RCC 7860 (cell line): ENCODE measurements around the gene CENPQ.
A peak's percentile ranks its signal among the peaks of the same experiment; 100 is the strongest.

Experiments used
- DNase-seq: peaks from one replicate; pipeline ENCODE4 v3.0.0-alpha.2; 2015; ENCODE audit warnings: low spot score
- FAIRE-seq: peaks from 2 replicates; lab custom pipeline; 2012; peaks lifted over from hg19 to GRCh38; lab: Jason Lieb, UNC

The CENPQ gene

DNA sequence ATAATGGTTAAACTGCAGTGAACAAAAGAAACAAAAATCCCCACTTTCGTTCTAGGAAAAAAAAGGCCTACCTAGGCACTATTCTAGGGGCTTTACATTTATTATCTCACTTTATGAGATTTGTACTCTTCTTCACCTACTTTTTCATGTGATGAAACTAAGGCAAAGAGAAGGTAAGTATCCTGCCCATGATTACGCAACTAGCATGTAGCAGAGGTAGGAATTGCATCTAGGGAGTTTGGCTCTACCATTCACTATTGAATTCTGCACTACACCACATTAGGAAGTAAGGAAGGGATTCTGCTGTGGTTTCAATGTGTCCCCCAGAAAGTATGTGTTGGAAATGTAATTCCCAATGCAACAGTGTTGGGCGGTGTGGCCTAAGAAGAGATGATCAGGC, 75.9 kb downstream of the CENPQ start:
- FAIRE-seq (no peak), DNase-seq (no peak)

DNA sequence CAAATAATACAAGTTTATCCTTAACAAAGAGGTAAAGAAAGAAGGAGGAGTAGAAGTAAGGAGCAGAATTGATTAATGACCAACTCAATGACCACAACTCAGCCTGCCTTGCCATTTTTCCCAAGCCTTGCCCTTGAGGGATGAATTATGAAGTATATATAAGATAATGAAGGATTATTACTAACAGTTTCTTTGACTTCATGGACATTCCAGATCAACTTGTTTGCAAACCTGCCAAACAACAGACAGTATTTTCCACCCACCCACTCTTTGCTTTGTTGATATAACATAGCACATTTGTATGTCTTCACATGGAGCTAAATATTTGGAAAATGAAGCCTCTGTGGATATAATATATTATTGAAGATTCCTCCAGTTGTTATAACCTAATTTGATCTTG, 77.4 kb downstream of the CENPQ start:
- FAIRE-seq (no peak), DNase-seq (no peak)

DNA sequence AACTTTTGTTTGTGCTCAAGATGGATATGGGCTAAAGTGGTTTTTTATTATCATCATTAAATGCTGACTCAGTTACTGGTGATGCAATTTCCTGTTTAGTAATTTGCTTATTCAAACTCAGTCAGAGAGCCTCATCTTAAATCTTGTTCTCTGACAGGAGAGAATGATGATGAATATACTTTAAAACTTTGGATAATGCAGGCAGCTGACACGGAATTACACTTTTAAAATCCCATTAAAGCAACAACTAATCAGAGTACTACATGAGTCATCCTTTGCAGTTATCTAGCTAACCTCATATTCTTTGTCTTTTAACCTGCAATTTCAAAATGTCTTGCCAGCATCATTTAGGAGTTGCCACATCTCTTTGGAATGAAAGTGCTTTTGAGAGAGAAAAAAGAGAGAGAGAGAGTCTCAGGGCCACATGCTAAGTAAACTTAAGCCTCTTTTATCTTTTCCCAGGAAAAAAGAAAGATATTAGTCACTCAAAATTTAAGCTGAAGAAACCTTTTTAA, 78.1 kb downstream of the CENPQ start:
- FAIRE-seq (peak; percentile 36), DNase-seq (peak; percentile 61)

DNA sequence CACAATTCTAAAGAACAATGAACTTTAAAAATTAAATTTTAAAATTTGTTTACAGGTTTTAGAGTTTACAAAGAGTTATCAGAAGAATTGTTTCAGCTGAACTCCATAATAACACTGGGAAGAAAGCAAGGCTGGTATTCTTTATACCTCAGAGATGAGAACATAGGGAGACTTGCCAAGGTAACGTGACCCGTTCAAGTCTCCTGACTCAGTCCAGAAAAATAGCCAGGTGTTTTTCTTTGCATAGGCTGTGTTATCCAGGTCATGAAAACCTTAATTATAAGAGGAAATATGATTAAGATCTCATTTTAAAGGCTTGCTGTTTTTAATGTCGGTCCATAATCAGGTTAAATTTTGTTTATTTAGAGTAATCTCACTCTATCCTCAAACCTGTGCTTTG, 78.8 kb downstream of the CENPQ start:
- FAIRE-seq = no peak
- no peak for DNase-seq
